ENCODE data around the gene PRDX3.
"Not testable (repeated sequence)": the region's sequence is repeated elsewhere in the genome, so short reads cannot be mapped to it uniquely, and the experiment has no call there.

The PRDX3 gene

DNA sequence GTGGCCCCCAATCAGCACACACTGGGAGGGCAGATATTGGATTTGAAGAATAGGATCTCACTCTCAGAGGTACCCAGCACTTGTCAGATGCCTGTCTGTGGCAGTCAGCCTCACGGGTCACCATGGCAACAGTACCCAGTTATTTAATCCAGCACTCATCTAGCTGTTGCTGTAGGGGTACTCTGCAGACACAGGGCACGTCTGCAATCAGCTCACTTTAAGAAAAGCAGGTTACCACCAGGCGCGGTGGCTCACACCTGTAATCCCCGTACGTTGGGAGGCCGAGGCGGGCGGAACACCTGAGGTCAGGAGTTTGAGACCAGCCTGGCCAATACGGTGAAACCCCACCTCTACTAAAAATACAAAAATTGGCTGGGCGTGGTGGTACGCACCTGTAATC, 25.0 kb downstream of the PRDX3 start:
- no peak overlapping the region for H3K4me3 ChIP-seq (replicated peaks; ENCODE audit: low read depth, low read length)
- DNase-seq (ENCODE audit: extremely low read depth, low read depth) = no peak
- TF ChIP-seq, protein P1, sequence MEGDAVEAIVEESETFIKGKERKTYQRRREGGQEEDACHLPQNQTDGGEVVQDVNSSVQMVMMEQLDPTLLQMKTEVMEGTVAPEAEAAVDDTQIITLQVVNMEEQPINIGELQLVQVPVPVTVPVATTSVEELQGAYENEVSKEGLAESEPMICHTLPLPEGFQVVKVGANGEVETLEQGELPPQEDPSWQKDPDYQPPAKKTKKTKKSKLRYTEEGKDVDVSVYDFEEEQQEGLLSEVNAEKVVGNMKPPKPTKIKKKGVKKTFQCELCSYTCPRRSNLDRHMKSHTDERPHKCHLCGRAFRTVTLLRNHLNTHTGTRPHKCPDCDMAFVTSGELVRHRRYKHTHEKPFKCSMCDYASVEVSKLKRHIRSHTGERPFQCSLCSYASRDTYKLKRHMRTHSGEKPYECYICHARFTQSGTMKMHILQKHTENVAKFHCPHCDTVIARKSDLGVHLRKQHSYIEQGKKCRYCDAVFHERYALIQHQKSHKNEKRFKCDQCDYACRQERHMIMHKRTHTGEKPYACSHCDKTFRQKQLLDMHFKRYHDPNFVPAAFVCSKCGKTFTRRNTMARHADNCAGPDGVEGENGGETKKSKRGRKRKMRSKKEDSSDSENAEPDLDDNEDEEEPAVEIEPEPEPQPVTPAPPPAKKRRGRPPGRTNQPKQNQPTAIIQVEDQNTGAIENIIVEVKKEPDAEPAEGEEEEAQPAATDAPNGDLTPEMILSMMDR (IDR thresholded peaks at IDR 0.05; ENCODE audit: low read depth, low read length, missing control alignments) = no peak

DNA sequence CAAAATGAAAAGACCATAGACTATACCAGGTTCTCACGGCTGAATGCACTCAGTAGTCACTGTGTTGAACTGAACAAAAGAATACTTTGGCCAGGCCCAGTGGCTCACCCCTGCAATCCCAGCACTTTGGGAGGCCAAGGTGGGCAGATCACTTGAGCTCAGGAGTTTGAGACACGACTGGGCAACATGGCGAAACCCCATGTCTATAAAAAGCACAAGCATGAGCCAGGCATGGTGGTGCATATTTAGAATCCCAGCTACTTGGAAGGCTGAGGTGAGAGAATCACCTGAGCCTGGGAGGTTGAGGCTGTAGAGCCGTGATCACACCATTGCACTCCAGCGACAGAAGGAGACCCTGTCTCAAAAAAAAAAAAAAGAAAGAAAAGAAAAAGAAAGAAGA, 25.6 kb downstream of the PRDX3 start:
- H3K4me3 ChIP-seq (replicated peaks; ENCODE audit: low read depth, low read length) = no peak overlapping the region
- TF ChIP-seq, protein P1 (IDR thresholded peaks at IDR 0.05; ENCODE audit: low read depth, low read length, missing control alignments) = no peak
- DNase-seq (ENCODE audit: extremely low read depth, low read depth) = no peak

DNA sequence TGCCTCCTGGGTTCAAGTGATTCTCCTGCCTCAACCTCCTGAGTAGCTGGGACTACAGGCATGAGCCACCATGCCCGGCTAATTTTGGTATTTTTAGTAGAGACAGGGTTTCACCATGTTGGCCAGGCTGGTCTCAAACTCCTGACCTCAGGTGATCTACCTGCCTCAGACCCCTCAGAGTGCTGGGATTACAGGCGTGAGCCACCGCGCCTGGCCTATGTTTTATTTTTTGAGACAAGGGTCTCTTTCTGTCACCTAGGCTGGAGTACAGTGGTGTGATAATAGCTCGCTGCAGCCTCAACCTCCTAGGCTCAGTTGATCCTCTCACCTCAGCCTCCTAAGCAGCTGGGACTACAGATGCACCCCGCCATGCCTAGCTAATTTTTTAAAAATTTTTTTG, 27.0 kb downstream of the PRDX3 start:
- H3K4me3 ChIP-seq (replicated peaks; ENCODE audit: low read depth, low read length); DNase-seq (ENCODE audit: extremely low read depth, low read depth): not testable (repeated sequence)

DNA sequence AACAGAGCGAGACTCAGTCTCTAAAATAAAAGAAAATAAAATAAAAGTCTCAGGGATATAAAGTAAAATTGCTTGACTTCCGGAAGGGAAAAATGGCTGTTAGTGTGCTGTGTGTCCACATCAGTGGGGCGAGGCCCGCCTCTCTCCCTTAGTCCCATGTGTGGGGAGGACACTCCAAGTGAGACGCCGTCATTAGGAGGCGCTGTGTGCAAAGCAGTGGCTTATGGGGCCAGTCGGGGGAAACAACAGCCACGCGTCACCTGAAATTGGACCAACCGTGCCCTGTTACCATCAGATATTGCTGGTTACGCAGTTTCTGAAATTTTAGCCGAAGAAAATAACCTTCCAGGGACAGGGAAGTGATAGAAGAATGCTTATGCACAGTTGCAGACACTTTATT, 28.9 kb downstream of the PRDX3 start:
- no peak for DNase-seq (ENCODE audit: extremely low read depth, low read depth)
- no peak overlapping the region for H3K4me3 ChIP-seq (replicated peaks; ENCODE audit: low read depth, low read length)
- TF ChIP-seq, protein P1 (IDR thresholded peaks at IDR 0.05; ENCODE audit: low read depth, low read length, missing control alignments) = peak; percentile 29

DNA sequence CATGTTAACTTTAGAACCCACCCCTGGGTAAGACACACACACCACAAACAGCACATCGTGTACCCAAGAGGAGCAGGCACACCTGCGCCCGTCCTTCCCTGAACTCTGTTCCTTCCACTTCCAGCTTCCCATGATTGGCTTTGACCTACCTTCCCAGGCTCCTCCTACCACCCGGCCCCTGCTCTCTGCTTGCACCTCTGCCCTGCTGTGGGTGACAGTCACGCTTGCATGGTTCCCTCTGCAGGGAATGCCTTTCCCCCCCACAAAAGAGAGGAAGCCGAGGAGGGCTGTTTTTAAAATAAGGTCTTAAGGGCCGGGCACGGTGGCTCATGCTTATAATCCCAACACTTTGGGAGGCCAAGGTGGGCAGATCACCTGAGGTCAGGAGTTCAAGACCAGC, 29.5 kb downstream of the PRDX3 start:
- no peak for DNase-seq (ENCODE audit: extremely low read depth, low read depth)
- no peak overlapping the region for H3K4me3 ChIP-seq (replicated peaks; ENCODE audit: low read depth, low read length)
- TF ChIP-seq, protein P1 (IDR thresholded peaks at IDR 0.05; ENCODE audit: low read depth, low read length, missing control alignments) = no peak

DNA sequence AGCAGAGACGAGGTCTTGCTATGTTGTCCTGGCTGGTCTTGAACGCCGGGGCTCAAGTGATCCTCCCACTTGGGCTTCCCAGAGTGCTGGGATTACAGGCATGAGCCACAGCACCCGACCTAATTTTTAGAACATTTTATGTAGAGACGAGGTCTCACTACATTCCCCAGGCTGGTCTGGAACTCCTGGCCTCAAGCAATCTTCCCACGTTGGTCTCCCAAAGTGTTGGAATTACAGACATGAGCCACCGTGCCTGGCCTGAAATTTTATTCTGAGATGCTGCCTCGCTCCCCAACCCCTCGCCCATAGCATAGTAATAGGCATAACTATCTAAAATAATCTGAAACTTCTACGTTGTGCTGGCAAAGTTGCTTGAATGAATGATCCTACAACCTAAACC, 35.0 kb downstream of the PRDX3 start:
- TF ChIP-seq, protein P1 (IDR thresholded peaks at IDR 0.05; ENCODE audit: low read depth, low read length, missing control alignments) = no peak
- H3K4me3 ChIP-seq (replicated peaks; ENCODE audit: low read depth, low read length) = no peak overlapping the region
- no peak for DNase-seq (ENCODE audit: extremely low read depth, low read depth)

DNA sequence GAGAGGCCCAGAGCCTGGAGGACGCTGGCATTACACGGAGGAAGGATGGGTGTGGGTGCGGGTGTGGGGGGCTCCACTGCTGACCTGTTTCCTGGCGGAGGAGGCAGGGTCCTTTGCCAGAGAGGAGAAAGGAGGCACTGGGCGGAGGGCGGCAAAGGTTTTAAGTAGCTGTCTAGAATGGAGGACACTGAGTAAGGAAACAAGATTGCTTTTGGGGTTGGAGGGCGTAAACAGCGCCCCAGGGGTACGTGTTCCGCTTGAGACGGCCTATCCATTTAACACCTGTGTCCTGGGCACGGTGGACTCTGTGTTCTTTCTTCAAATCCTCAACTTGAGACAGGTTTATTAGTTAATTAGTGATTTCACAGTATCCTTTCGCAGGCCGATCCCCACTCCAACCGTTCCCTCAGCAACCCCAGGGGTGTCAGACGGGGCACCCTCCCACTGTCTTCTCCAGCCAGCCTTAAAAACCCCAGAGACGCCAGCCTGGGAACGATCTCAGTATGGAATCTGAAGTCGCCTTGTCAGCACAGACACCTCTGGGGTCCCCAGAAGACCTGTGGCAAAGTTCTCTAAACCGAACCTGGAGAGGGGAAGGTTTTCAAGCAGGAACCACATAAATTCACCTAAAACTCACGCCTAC, 37.9 kb downstream of the PRDX3 start:
- no peak for DNase-seq (ENCODE audit: extremely low read depth, low read depth)
- TF ChIP-seq, protein P1 (IDR thresholded peaks at IDR 0.05; ENCODE audit: low read depth, low read length, missing control alignments) = no peak
- H3K4me3 ChIP-seq (replicated peaks; ENCODE audit: low read depth, low read length) = no peak overlapping the region
